Activated B cell treated with CpG ODN at 0.5 μM for 24 hours (primary cell): Measurements from ENCODE around the gene MTMR10. TPM values are rescaled to one million over a fixed set of nuclear protein-coding genes. Genes with fewer than 3 reads are reported as not detected.

ENCODE experiments used
- ATAC-seq: fragments of 200-7000 bp; cut with Tn5 transposase; one replicate; pipeline ENCODE4 v1.10.0; 2021; ENCODE audit warnings: low read depth, mild to moderate bottlenecking, moderate library complexity
- CTCF ChIA-PET: fragments of 350-600 bp; sonication (Branson Sonifier 250); formaldehyde crosslinking; loops from one replicate; lab custom pipeline; 2021; ENCODE audit warnings: antibody characterized with exemption; lab: Charles Lee
- POLR2A ChIA-PET: fragments of 350-600 bp; sonication (Branson Sonifier 250); formaldehyde crosslinking; loops from one replicate; lab custom pipeline; 2021; ENCODE audit warnings: antibody characterized with exemption; lab: Charles Lee
- DNase-seq: peaks from one replicate; pipeline ENCODE4 v3.0.0; 2022
- H3K27ac Mint-ChIP-seq: one replicate; pipeline ENCODE4 v1.8.0; 2020; ENCODE audit warnings: mixed read lengths
- H3K27me3 Mint-ChIP-seq: one replicate; pipeline ENCODE4 v1.8.0; 2021; ENCODE audit warnings: mixed read lengths
- H3K36me3 Mint-ChIP-seq: one replicate; pipeline ENCODE4 v1.8.0; 2021; ENCODE audit warnings: low read depth, mixed read lengths
- H3K4me1 Mint-ChIP-seq: one replicate; pipeline ENCODE4 v1.8.0; 2021; ENCODE audit warnings: mixed read lengths
- H3K4me3 Mint-ChIP-seq: one replicate; pipeline ENCODE4 v1.8.0; 2020; ENCODE audit warnings: mild to moderate bottlenecking, mixed read lengths
- H3K9me3 Mint-ChIP-seq: one replicate; pipeline ENCODE4 v1.8.0; 2020; ENCODE audit warnings: mixed read lengths
- intact Hi-C: fragments of 100-400 bp; cut with micrococcal nuclease; formaldehyde crosslinking; loops from one replicate; pipeline ENCODE4 v1.15.1; 2024
- total RNA-seq: library from RNA; stranded (reverse); gene quantifications from 2 replicates; pipeline ENCODE4 v1.2.3, GENCODE V29; 2022
- TF ChIP-seq, protein P1 (sequence below): fragments of 200-600 bp; IDR thresholded peaks from one replicate; pipeline ENCODE4 v1.8.0; 2022; ENCODE audit warnings: antibody characterized with exemption, mild to moderate bottlenecking

Gene MTMR10
- total RNA-seq, 1 donor from 2014 or later: 42.5 TPM

DNA sequence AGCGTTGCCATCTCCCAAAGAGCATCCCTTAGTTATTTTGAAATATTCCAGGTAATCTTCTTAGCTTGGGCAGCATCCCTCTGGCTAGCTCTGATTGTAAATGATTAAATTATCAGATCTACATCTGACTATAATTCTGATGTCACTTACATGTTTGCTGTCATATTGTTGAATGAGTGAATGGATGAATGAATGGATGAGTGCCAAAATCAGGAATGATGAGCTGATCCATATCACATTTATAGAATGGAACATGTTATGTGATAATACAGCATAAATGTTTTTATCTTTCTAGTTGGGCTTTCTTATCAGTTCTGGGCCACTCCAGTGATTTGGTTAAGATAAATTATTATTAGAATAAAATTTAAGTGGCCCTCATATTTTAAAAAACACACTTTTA is 73.8 kb downstream of the MTMR10 start:
- ChIA-PET CTCF (interaction anchor here (1.4 kb wide), 1 partner anchor 211 kb away, joined by 3 read pairs; no protein-coding TSS in a partner anchor), POLR2A (interaction anchor here (1.1 kb wide), 1 partner anchor 31 kb away, joined by 3 read pairs; no protein-coding TSS in a partner anchor)
- ATAC-seq: no peak
- TF ChIP-seq, protein P1, sequence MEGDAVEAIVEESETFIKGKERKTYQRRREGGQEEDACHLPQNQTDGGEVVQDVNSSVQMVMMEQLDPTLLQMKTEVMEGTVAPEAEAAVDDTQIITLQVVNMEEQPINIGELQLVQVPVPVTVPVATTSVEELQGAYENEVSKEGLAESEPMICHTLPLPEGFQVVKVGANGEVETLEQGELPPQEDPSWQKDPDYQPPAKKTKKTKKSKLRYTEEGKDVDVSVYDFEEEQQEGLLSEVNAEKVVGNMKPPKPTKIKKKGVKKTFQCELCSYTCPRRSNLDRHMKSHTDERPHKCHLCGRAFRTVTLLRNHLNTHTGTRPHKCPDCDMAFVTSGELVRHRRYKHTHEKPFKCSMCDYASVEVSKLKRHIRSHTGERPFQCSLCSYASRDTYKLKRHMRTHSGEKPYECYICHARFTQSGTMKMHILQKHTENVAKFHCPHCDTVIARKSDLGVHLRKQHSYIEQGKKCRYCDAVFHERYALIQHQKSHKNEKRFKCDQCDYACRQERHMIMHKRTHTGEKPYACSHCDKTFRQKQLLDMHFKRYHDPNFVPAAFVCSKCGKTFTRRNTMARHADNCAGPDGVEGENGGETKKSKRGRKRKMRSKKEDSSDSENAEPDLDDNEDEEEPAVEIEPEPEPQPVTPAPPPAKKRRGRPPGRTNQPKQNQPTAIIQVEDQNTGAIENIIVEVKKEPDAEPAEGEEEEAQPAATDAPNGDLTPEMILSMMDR: no peak
- peaks cover 80% of the 10 kb centered on the region for H3K36me3 Mint-ChIP-seq
- H3K4me3 Mint-ChIP-seq: no peak overlapping the region
- peaks cover 6% of the 10 kb centered on the region for H3K4me1 Mint-ChIP-seq
- no peak overlapping the region for H3K27ac Mint-ChIP-seq
- intact Hi-C loops: no loop called here
- H3K9me3 Mint-ChIP-seq: no peaks in the 10 kb centered on the region
- no peaks in the 10 kb centered on the region for H3K27me3 Mint-ChIP-seq
- DNase-seq: no peak

DNA sequence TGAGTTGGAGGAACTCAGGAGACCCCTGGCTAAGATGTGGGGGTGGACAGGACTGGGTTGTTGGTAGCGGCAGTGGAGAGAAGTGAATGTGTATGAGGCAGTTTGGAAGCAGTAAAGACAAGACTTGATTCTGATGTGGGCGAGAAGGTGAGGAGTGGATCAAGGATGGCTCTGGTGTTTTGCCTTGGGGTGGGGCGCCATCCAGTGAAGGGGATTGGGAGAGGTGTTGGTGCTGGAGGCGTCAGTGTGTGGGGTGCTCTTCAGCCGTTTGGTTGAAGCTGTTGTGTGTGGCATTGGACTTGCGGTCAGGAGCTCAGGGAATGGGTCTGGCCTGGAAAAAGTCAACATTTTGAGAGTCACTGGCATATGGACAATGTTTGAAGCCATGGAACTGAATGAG is 74.4 kb downstream of the MTMR10 start:
- POLR2A ChIA-PET: interaction anchor here (1.1 kb wide), 1 partner anchor 30 kb away, joined by 3 read pairs; no protein-coding TSS in a partner anchor
- Mint-ChIP-seq H3K36me3 (peaks cover 79% of the 10 kb centered on the region), H3K4me3 (no peak overlapping the region), H3K27ac (no peak overlapping the region), H3K4me1 (peaks cover 6% of the 10 kb centered on the region), H3K27me3 (no peaks in the 10 kb centered on the region), H3K9me3 (no peaks in the 10 kb centered on the region)
- CTCF ChIA-PET: interaction anchor here (1.4 kb wide), 1 partner anchor 212 kb away, joined by 3 read pairs; no protein-coding TSS in a partner anchor
- TF ChIP-seq, protein P1: no peak
- ATAC-seq (no peak), DNase-seq (no peak)
- intact Hi-C loops: no loop called here

DNA sequence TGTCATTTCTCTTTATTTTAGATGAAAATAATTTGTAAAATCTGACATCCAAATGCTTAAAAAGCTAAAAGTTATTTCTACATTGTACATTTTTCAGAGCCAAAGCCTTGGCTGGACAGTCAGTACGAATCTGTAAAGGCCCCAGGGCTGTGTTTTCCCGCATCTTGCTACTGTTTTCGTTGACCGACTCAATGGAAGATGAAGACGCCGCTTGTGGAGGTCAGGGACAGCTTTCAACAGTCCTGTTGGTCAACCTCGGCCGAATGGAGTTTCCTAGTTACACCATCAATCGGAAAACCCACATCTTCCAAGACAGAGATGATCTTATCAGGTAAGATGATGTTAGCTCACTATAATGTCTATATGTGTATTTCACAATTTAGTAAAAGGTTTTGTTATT is 77.7 kb downstream of the MTMR10 start:
- Mint-ChIP-seq H3K9me3 (no peaks in the 10 kb centered on the region), H3K4me1 (no peaks in the 10 kb centered on the region), H3K4me3 (no peak overlapping the region), H3K27me3 (no peaks in the 10 kb centered on the region), H3K36me3 (peaks cover 68% of the 10 kb centered on the region), H3K27ac (no peak overlapping the region)
- no peak for ATAC-seq
- ChIA-PET CTCF (no interaction called here), POLR2A (no interaction called here)
- TF ChIP-seq, protein P1: no peak
- intact Hi-C loops: no loop called here
- no peak for DNase-seq

DNA sequence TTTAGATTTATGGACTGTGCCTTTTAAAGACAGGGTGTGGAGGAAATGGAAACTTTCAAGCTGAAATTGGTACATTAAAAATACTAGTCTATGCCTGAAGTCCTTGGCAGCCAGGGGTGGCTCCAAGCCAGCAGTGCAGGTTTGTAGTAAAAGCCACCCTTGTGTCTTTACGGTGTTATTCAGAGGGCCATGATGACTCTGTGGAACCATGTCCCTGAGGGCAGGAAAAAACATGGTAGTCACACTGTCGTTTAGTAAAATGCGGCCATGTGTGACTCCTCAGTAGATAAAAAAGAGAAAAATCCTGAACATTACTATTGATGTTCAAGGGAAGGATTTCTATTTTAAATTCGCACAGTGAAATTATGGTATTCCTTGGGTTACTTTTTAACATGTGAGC is 85.1 kb downstream of the MTMR10 start:
- H3K4me1 Mint-ChIP-seq: peaks cover 31% of the 10 kb centered on the region
- TF ChIP-seq, protein P1: no peak
- no peaks in the 10 kb centered on the region for H3K27me3 Mint-ChIP-seq
- peaks cover 35% of the 10 kb centered on the region for H3K36me3 Mint-ChIP-seq
- no peak overlapping the region for H3K4me3 Mint-ChIP-seq
- intact Hi-C loops: loop anchor here (10.0 kb wide), 1 partner anchor 578 kb away; no protein-coding TSS in a partner anchor
- DNase-seq (no peak), ATAC-seq (no peak)
- ChIA-PET POLR2A (no interaction called here), CTCF (interaction anchor here (0.8 kb wide), 1 partner anchor 223 kb away, joined by 3 read pairs; no protein-coding TSS in a partner anchor)
- H3K9me3 Mint-ChIP-seq: no peaks in the 10 kb centered on the region
- no peak overlapping the region for H3K27ac Mint-ChIP-seq

DNA sequence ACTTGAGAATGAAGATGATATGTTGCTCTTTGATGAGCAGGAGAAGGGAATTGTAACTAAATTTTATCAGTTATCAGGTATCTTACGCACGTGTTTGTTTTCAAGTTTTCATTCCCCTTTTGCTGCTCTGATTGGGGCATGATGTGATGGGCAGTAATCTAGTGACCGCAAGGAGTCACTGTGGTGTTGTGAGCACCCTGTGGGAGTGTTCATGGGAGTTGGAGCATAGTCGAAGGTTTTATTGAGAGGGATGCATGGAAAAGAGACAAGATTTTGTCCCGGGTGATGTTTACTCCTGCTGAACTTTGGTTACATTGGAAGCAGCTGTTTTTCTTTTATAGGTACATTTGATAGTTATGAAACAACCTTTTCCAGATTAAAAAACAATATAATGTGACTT is 85.6 kb downstream of the MTMR10 start:
- no peaks in the 10 kb centered on the region for H3K27me3 Mint-ChIP-seq
- intact Hi-C loops: loop anchor here (10.0 kb wide), 1 partner anchor 579 kb away; no protein-coding TSS in a partner anchor
- H3K4me1 Mint-ChIP-seq: peaks cover 31% of the 10 kb centered on the region
- DNase-seq: no peak
- H3K27ac Mint-ChIP-seq: no peak overlapping the region
- peaks cover 35% of the 10 kb centered on the region for H3K36me3 Mint-ChIP-seq
- ATAC-seq: no peak
- POLR2A ChIA-PET: no interaction called here
- H3K4me3 Mint-ChIP-seq: no peak overlapping the region
- CTCF ChIA-PET: interaction anchor here (0.8 kb wide), 1 partner anchor 224 kb away, joined by 3 read pairs; no protein-coding TSS in a partner anchor
- H3K9me3 Mint-ChIP-seq: no peaks in the 10 kb centered on the region
- TF ChIP-seq, protein P1: no peak
